K562 (cell line): ENCODE results near the gene PRKG1. TPM values are rescaled to one million over a fixed set of nuclear protein-coding genes. Genes with fewer than 3 reads are reported as not detected.

Experiments used
- ATAC-seq: fragments of 200-7000 bp; cut with Tn5 transposase; 3 replicates; pipeline ENCODE4 v1.9.1; 2020; ENCODE audit warnings: moderate library complexity
- BruUV-seq: library from RNA; stranded (reverse); fragments of 400-500 nt; replicated peaks from 2 replicates; lab custom pipeline; 2021; lab: Mats Ljungman, UMichigan
- CTCF ChIA-PET: fragments of 300-600 bp; formaldehyde crosslinking; extraction: SDS; loops from one replicate; lab custom pipeline; 2021; ENCODE audit warnings: low intra/inter-chr PET ratio; lab: Yijun Ruan, JAX
- POLR2A ChIA-PET: fragments of 300-600, 350-650 bp; sonication (Branson Sonifier 250); formaldehyde crosslinking; extraction: SDS; loops from one replicate; lab custom pipeline; 2021; ENCODE audit warnings: antibody characterized with exemption, inconsistent platforms; lab: Yijun Ruan, JAX
- DNase-seq, 4 experiments: peaks; one replicate each; pipeline versions ENCODE4 v3.0.0 to v3.0.0-alpha.2; 2011 to 2018; ENCODE audit warnings: low spot score in 3 of 4, mixed read lengths in 3 of 4; ENCODE audit errors: extremely low read depth in 1 of 4
- FAIRE-seq: peaks from 2 replicates; lab custom pipeline; 2011; peaks lifted over from hg19 to GRCh38; lab: Jason Lieb, UNC
- H2AFZ ChIP-seq: 2 replicates; pipeline ENCODE4 v1.6.0; 2011; ENCODE audit warnings: low read depth, low read length, control low read depth, inconsistent platforms
- H3K27ac ChIP-seq: fragments of 200-600 bp; 3 replicates; pipeline ENCODE4 v1.8.0; 2011; ENCODE audit warnings: low read depth, mild to moderate bottlenecking, control low read depth, inconsistent platforms, low read length, moderate library complexity, mixed read lengths; ENCODE audit errors: extremely low read depth
- H3K27me3 ChIP-seq, 2 experiments: fragments of 300-600 bp in 1 of 2; 2 replicates in 1 of 2; 3 replicates in 1 of 2; pipeline versions ENCODE4 v1.6.0 to v1.8.0; 2011; ENCODE audit warnings: inconsistent platforms in 2 of 2, low read length in 2 of 2, mild to moderate bottlenecking in 1 of 2, mixed read lengths in 1 of 2, moderate library complexity in 1 of 2; ENCODE audit not compliant: control insufficient read depth in 2 of 2, insufficient read depth in 2 of 2
- H3K36me3 ChIP-seq: fragments of 300-600 bp; 3 replicates; pipeline ENCODE4 v1.8.0; 2011; ENCODE audit warnings: mild to moderate bottlenecking, low read length, inconsistent platforms; ENCODE audit not compliant: control insufficient read depth, insufficient read depth
- H3K4me1 ChIP-seq, 2 experiments: fragments of 200-600 bp in 1 of 2; replicated peaks in 1 of 2; 2 replicates in 1 of 2; 3 replicates in 1 of 2; pipeline versions ENCODE4 v1.5.1 to v1.8.0; 2011; ENCODE audit warnings: inconsistent platforms in 2 of 2, low read length in 2 of 2, mild to moderate bottlenecking in 1 of 2, mixed read lengths in 1 of 2, moderate library complexity in 1 of 2; ENCODE audit not compliant: control insufficient read depth in 2 of 2, insufficient read depth in 2 of 2
- H3K4me2 ChIP-seq: 2 replicates; pipeline ENCODE4 v1.6.1; 2011; ENCODE audit warnings: low read length, control low read depth, inconsistent platforms, mixed read lengths; ENCODE audit not compliant: insufficient read depth
- H3K4me3 ChIP-seq: fragments of 200-600 bp; sonication (generic), shearing (Covaris generic); 2 replicates; pipeline ENCODE4 v1.5.1; 2016; ENCODE audit warnings: control low read depth, inconsistent platforms
- H3K79me2 ChIP-seq: fragments of 200-600 bp; 3 replicates; pipeline ENCODE4 v1.8.0; 2011; ENCODE audit warnings: low read length, inconsistent platforms; ENCODE audit not compliant: control insufficient read depth, insufficient read depth
- H3K9ac ChIP-seq, 2 experiments: 2 replicates each; pipeline versions ENCODE4 v1.6.0 to v1.6.1; 2011; ENCODE audit warnings: low read depth in 2 of 2, low read length in 2 of 2, control low read depth in 1 of 2, inconsistent platforms in 1 of 2, mild to moderate bottlenecking in 1 of 2, mixed read lengths in 1 of 2; ENCODE audit not compliant: insufficient read depth in 1 of 2
- H3K9me1 ChIP-seq: one replicate; pipeline ENCODE4 v1.6.0; 2011; ENCODE audit warnings: inconsistent platforms, mild to moderate bottlenecking, low read length, moderate library complexity; ENCODE audit not compliant: control insufficient read depth, insufficient read depth
- H3K9me3 ChIP-seq: replicated peaks from 2 replicates; pipeline ENCODE4 v1.5.1; 2011; ENCODE audit warnings: low read depth, low read length, inconsistent platforms; ENCODE audit not compliant: control insufficient read depth, insufficient read depth
- H4K20me1 ChIP-seq: replicated peaks from 2 replicates; pipeline ENCODE4 v1.6.1; 2011; ENCODE audit warnings: low read length, inconsistent platforms, mixed read lengths; ENCODE audit not compliant: control insufficient read depth, insufficient read depth
- DACH1 ChIP-seq: fragments of 450-650 bp; IDR thresholded peaks from 2 replicates; pipeline ENCODE4 v1.6.1; 2018; ENCODE audit not compliant: partially characterized antibody
- HOXB6 ChIP-seq: fragments of 250-450 bp; sonication (Bioruptor Pico); IDR thresholded peaks from 2 replicates; pipeline ENCODE4 v1.5.1; 2022; ENCODE audit warnings: mild to moderate bottlenecking, borderline replicate concordance
- IFI16 ChIP-seq: fragments of 250-450 bp; sonication (Bioruptor Pico); IDR thresholded peaks from 2 replicates; pipeline ENCODE4 v2.1.2; 2022; ENCODE audit warnings: mild to moderate bottlenecking, inconsistent platforms
- MAZ ChIP-seq, 2 experiments: fragments of 450-650 bp in 1 of 2; sonication (generic) in 1 of 2; formaldehyde crosslinking; IDR thresholded peaks in 1 of 2; conservative IDR thresholded peaks in 1 of 2; 2 replicates each; pipeline versions ENCODE4 v1.4.0 to v1.5.0; 2020; ENCODE audit warnings: mild to moderate bottlenecking in 1 of 2, missing genetic modification reagents in 1 of 2
- MGA ChIP-seq: fragments of 450-650 bp; IDR thresholded peaks from 2 replicates; pipeline ENCODE4 v1.6.1; 2016; ENCODE audit warnings: mild to moderate bottlenecking, moderate library complexity
- PHF21A ChIP-seq: fragments of 450-650 bp; IDR thresholded peaks from 2 replicates; pipeline ENCODE4 v1.6.1; 2017; ENCODE audit warnings: low read depth, borderline replicate concordance
- YY1 ChIP-seq, 3 experiments: IDR thresholded peaks; 2 replicates each; pipeline ENCODE4 v1.6.1; 2011; ENCODE audit warnings: low read length in 2 of 3, mild to moderate bottlenecking in 2 of 3, moderate library complexity in 2 of 3, borderline replicate concordance in 1 of 3, control low read depth in 1 of 3, low read depth in 1 of 3; ENCODE audit not compliant: insufficient read depth in 3 of 3, insufficient replicate concordance in 2 of 3, control insufficient read depth in 1 of 3, insufficient read length in 1 of 3; ENCODE audit errors: extremely low read depth in 1 of 3
- WGBS: fragments of 100-300 bp; shearing (Covaris generic); methylation state at CpG from one replicate; pipeline ENCODE4 v1.1.6; 2016; ENCODE audit warnings: low coverage, mixed read lengths; ENCODE audit not compliant: insufficient coverage; ENCODE audit errors: missing lambda C conversion rate; 5-methylcytosine and 5-hydroxymethylcytosine counted together
- in situ Hi-C: fragments of 300-500 bp; cut with MboI; formaldehyde crosslinking; loops from 4 replicates; pipeline ENCODE4 v1.15.0; 2018; ENCODE audit warnings: inconsistent platforms, mixed read lengths
- intact Hi-C: fragments of 100-400 bp; cut with micrococcal nuclease; formaldehyde crosslinking; loops from 2 replicates; pipeline ENCODE4 v1.14.2; 2022
- polyA plus RNA-seq, 8 experiments: library from polyadenylated mRNA; depleted of rRNA in 4 of 8; stranded (reverse) in 5 of 8; unstranded in 3 of 8; fragments of >200 nt; fragmentation: Nextera tagmentation in 2 of 8; fragmentation: Illumina TruSeq in 1 of 8; extraction: Ambion mirVana in 2 of 8; extraction: Trizol in 1 of 8; gene quantifications; 2 replicates each; pipeline versions ENCODE4 v1.2.1 to v1.2.3, GENCODE V29; 2011 to 2014; ENCODE audit warnings: inconsistent platforms in 1 of 8, missing spikeins in 1 of 8
- total RNA-seq, 7 experiments: library from RNA; depleted of rRNA in 6 of 7; stranded (reverse); fragments of >200 nt in 6 of 7; fragmentation: Illumina TruSeq in 2 of 7; extraction: Trizol in 2 of 7; gene quantifications; 2 replicates each; pipeline versions ENCODE4 v1.2.1 to v1.2.3, GENCODE V29; 2011 to 2021; ENCODE audit warnings: low replicate concordance in 1 of 7

PRKG1 gene
- total and polyA plus RNA-seq, 9 of the 15 experiments (the other 6 are each of a cell fraction or from before 2014, with no cell fraction given): 0.22 TPM; not detected in 8

GRCh38 chr10:52145636-52146035, 1071.3 kb downstream of the PRKG1 start:
- 0% methylated on average over 1 of the region's 1 CpG for WGBS
- H3K4me2 ChIP-seq: no peak overlapping the region
- intact Hi-C loops (no loop called here), in situ Hi-C loops (no loop called here)
- no peak overlapping the region for H2AFZ ChIP-seq
- H3K36me3 ChIP-seq: no peaks in the 10 kb centered on the region
- no peak for ATAC-seq
- no peak overlapping the region for H3K9ac ChIP-seq
- ChIA-PET POLR2A (no interaction called here), CTCF (no interaction called here)
- no peaks in the 10 kb centered on the region for H3K27me3 ChIP-seq
- no peaks in the 10 kb centered on the region for H4K20me1 ChIP-seq
- DNase-seq: no peak
- H3K79me2 ChIP-seq: no peaks in the 10 kb centered on the region
- H3K4me3 ChIP-seq: no peak overlapping the region
- no TSS peak for BruUV-seq
- H3K27ac ChIP-seq: no peak overlapping the region
- TF ChIP-seq MAZ (CRISPR knock-in tag; conservative IDR thresholded peaks at IDR 0.05 in 1 of 2, IDR thresholded peaks at IDR 0.05 in 1 of 2) (no peak), IFI16 (CRISPR knock-in tag) (no peak), DACH1 (no peak), HOXB6 (no peak), MGA (no peak), YY1 (IDR thresholded peaks at IDR 0.05; ENCODE audit: borderline replicate concordance in 1 of 3, control insufficient read depth in 1 of 3, extremely low read depth in 1 of 3, insufficient read depth in 3 of 3, insufficient read length in 1 of 3, insufficient replicate concordance in 2 of 3, low read depth in 1 of 3, low read length in 2 of 3) (no peak), PHF21A (no peak)
- TF ChIP-seq, all 486 proteins: peak for 0
- H3K9me3 ChIP-seq: no peaks in the 10 kb centered on the region; the same call in 1 of the 2 replicates
- H3K4me1 ChIP-seq: no peaks in the 10 kb centered on the region
- H3K9me1 ChIP-seq: no peaks in the 10 kb centered on the region
- FAIRE-seq: no peak
